Liver (tissue), 3 donors: Measurements from ENCODE around the gene LOC128125822.

Experiments
- FOXA1 ChIP-seq: IDR thresholded peaks from 2 replicates; pipeline ENCODE4 v1.6.1; 2016; ENCODE audit warnings: antibody characterized with exemption
- GABPA ChIP-seq, 2 donors: IDR thresholded peaks in 1 of 2; conservative IDR thresholded peaks in 1 of 2; 2 replicates each; pipeline ENCODE4 v1.6.1; 2016; ENCODE audit warnings: antibody characterized with exemption in 2 of 2, mild to moderate bottlenecking in 1 of 2, moderate library complexity in 1 of 2
- RAD21 ChIP-seq, 2 donors: IDR thresholded peaks; 2 replicates each; pipeline ENCODE4 v1.6.1; 2016; ENCODE audit warnings: antibody characterized with exemption in 2 of 2, mild to moderate bottlenecking in 2 of 2
- RXRA ChIP-seq, 2 donors: IDR thresholded peaks; 2 replicates each; pipeline ENCODE4 v1.6.1; 2017 to 2018; ENCODE audit warnings: antibody characterized with exemption in 2 of 2, mild to moderate bottlenecking in 1 of 2
- SP1 ChIP-seq: IDR thresholded peaks from 2 replicates; pipeline ENCODE4 v1.6.1; 2018; ENCODE audit warnings: antibody characterized with exemption, mild to moderate bottlenecking
- TAF1 ChIP-seq: conservative IDR thresholded peaks from 2 replicates; pipeline ENCODE4 v1.6.1; 2016; ENCODE audit warnings: antibody characterized with exemption, mild to moderate bottlenecking
- YY1 ChIP-seq: IDR thresholded peaks from 2 replicates; pipeline ENCODE4 v1.6.1; 2016; ENCODE audit warnings: antibody characterized with exemption, mild to moderate bottlenecking
- TF ChIP-seq, protein P1 (sequence below): IDR thresholded peaks from 2 replicates; pipeline ENCODE4 v1.6.1; 2016; ENCODE audit warnings: antibody characterized with exemption
- TF ChIP-seq, protein P2 (sequence below): fragments of 150-350 bp; IDR thresholded peaks from 2 replicates; pipeline ENCODE4 v1.5.1; 2017; ENCODE audit warnings: improper control_type of control experiment, low read depth, low read length; ENCODE audit not compliant: missing input control
- TF ChIP-seq, protein P3 (sequence below): IDR thresholded peaks from 2 replicates; pipeline ENCODE4 v1.6.1; 2016; ENCODE audit warnings: antibody characterized with exemption, mild to moderate bottlenecking
- donor health status: healthy.
- donor health status: healthy.

DNA sequence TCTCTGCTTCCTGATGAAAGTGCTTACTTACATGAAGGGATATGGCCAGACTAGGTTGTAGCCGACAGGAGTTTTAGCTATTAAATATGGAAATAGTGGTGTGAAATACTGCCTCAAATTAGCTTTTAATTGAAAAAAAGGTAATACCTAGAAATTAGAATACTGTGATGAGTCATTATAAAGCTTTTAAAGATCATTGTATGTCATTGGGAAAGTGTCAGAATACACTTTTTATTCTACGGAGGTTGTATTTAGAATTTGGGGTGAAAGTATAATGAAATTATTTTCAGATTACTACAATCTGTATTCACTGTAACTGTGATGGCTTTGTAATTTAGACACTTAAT lies 2.2 kb downstream of the LOC128125822 start:
- TF ChIP-seq YY1 (no peak), GABPA (IDR thresholded peaks at IDR 0.05 in 1 of 2, conservative IDR thresholded peaks at IDR 0.05 in 1 of 2) (no peak), SP1 (no peak), TAF1 (no peak), FOXA1 (no peak), RAD21 (IDR thresholded peaks at IDR 0.05) (no peak), RXRA (IDR thresholded peaks at IDR 0.05) (no peak)
- TF ChIP-seq, protein P1, sequence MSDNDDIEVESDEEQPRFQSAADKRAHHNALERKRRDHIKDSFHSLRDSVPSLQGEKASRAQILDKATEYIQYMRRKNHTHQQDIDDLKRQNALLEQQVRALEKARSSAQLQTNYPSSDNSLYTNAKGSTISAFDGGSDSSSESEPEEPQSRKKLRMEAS, result no peak
- TF ChIP-seq, protein P2, sequence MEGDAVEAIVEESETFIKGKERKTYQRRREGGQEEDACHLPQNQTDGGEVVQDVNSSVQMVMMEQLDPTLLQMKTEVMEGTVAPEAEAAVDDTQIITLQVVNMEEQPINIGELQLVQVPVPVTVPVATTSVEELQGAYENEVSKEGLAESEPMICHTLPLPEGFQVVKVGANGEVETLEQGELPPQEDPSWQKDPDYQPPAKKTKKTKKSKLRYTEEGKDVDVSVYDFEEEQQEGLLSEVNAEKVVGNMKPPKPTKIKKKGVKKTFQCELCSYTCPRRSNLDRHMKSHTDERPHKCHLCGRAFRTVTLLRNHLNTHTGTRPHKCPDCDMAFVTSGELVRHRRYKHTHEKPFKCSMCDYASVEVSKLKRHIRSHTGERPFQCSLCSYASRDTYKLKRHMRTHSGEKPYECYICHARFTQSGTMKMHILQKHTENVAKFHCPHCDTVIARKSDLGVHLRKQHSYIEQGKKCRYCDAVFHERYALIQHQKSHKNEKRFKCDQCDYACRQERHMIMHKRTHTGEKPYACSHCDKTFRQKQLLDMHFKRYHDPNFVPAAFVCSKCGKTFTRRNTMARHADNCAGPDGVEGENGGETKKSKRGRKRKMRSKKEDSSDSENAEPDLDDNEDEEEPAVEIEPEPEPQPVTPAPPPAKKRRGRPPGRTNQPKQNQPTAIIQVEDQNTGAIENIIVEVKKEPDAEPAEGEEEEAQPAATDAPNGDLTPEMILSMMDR, result no peak
- TF ChIP-seq, protein P3, sequence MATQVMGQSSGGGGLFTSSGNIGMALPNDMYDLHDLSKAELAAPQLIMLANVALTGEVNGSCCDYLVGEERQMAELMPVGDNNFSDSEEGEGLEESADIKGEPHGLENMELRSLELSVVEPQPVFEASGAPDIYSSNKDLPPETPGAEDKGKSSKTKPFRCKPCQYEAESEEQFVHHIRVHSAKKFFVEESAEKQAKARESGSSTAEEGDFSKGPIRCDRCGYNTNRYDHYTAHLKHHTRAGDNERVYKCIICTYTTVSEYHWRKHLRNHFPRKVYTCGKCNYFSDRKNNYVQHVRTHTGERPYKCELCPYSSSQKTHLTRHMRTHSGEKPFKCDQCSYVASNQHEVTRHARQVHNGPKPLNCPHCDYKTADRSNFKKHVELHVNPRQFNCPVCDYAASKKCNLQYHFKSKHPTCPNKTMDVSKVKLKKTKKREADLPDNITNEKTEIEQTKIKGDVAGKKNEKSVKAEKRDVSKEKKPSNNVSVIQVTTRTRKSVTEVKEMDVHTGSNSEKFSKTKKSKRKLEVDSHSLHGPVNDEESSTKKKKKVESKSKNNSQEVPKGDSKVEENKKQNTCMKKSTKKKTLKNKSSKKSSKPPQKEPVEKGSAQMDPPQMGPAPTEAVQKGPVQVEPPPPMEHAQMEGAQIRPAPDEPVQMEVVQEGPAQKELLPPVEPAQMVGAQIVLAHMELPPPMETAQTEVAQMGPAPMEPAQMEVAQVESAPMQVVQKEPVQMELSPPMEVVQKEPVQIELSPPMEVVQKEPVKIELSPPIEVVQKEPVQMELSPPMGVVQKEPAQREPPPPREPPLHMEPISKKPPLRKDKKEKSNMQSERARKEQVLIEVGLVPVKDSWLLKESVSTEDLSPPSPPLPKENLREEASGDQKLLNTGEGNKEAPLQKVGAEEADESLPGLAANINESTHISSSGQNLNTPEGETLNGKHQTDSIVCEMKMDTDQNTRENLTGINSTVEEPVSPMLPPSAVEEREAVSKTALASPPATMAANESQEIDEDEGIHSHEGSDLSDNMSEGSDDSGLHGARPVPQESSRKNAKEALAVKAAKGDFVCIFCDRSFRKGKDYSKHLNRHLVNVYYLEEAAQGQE, result no peak
